Stimulated activated CD4-positive, alpha-beta T cell treated with anti-CD3 and anti-CD28 coated beads, Interleukin-15, amount 100 ng/mL, for 24 hours (primary cell): Measurements from ENCODE around the gene MYO15A.

ENCODE experiments used
- DNase-seq: peaks from one replicate; pipeline ENCODE4 v3.0.0-alpha.2; 2020

Gene MYO15A

DNA sequence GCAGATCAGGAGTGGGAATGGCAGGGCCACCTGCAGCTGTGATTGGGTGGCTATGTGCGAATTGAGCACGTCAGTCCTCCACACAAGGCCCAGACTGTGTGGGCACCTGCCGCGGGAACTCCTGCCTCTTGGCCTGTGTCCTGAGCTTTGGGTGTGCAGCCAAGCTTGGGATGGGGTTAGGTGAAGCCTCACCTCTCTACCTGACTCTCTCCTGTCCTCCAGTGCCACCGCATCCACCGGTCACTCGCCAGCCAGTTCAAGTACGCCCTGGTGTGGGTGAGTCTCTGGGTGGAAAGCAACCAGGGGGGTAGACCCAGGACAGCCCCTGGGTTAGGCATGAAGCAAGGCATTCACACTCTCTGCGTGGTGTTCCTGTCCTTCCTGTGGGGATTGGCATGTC lies 2.3 kb upstream of the MYO15A start:
- DNase-seq = no peak

DNA sequence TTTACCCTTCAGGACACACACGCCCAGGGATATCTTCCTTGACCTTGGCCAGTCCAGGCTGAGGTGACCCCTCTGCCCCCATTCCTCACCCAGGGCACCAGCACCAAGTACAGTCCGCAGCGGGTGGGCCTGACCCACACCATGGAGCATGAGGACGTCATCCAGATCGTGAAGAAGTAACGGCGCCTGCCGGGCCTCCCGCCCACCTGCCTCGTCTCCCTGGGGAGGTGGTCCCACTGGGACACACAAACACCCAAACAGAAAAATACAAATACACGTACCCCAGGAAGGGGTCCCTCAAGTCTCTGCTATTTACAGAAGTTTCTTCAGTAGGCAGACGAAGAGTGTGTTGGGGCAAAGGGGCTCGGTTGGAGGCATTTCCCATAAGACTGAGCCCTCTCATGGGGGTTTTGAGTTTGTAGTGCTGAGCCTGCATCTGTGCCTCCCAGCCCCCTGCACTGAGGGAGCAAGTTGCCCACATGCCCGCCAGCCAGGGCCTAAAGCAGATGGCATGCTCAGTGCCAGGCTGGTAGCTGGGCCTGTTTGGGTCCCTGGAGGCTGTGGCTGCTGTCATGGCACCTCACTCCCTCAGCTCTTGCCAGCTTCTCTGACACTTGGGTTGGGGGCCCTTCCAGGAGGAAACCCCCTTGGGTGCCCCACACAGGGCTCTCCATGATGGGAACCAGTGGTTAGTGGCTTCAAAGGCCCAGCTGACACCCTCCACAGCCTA lies 1.3 kb upstream of the MYO15A start:
- no peak for DNase-seq

DNA sequence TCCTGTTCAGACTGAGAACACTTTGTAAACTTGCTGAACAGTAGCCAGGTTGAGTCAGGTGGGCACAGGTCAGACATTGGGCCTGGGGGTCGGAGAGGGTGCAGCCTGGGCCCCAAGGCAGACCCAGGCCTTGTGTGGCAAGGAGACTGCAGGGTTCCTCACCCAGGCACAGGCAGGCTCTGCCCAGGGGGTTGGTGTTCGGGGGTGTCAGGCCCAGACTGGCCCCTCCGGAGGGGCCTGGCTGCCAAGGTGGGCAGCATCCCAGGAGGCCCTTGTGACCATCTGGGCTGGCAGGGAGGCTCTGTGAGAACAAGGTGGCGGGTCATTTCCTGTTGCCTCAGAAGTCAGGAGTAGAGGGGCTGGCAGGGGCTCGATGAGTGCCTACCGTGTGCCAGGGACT lies 585 bp upstream of the MYO15A start:
- no peak for DNase-seq

DNA sequence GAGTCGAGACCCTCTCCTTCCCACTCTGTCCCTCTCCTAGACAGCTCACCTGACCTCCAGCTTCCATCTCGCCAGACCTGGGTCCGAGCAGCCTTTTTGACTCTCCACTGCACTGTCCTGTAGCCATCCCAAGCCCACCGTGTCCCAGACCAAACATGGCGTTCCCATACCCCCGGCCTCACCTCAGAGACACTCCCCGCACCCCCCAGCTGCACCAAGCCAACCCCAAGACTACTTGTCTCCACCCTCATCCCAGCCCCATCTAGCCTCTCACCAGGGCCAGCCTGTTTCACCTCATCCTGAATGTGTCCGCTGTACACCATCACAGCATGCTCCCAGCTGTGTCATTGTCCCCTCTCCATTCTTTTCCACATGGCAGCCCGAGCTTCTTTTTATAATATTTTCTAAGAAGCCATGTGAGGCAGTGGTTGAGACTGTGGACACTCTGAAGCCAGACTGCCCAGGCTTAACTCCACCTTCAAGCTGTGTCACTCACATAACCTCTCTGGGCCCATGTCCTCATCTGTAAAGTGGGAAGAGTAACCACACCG lies 1.5 kb downstream of the MYO15A start:
- no peak for DNase-seq

DNA sequence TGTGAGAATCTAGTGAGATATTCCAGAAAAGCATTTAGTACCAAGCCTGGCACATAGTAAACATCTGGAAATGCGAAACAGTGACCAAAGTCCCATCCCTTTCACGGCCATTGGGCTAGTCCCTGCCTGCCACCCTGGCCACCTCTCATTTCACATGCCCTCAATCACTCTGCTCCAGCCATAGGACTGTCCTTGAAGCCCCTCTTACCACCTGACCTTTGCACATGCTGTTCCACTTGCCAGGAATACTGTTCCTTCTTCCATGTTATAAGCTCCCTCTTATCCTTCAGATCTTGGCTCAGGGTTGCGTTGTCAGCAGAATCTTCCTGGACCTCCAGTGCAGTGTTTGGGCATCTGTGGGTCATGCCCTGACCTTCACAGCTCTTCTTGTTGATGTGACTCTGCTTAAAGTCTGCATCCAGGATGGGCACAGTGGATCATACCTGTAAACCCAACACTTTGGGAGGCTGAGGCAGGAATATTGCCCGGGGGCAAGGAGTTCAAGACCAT lies 2.1 kb downstream of the MYO15A start:
- DNase-seq = no peak

DNA sequence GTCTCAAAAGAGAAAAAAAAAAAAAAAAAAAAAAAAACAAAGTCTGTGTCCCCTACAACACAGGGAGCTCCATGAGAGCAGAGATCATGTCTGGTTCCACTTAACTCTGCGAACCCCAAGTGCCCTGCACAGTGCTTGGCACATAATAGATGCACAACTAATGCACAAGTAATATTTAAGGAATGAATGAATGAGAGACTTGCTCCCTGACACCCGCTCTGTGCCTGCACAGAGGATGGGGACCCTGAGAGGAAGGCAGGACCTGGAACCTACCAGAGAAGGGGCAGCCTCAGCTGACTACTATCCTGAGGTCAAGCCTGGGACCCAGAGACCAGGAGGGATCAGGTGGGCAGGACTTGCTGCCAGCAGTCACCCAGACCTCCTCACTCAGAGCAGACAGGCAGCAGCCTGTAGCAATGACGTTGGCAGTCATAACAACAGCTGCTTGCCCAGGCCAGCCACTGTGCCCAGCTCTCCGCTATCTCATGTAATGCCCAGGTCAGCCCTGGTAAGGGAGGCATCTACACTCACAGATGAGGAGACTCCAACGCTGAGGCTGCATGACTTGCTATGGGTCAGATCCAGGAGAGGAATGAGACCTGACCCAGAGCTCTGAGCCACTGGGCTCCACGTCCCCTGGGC lies 2.9 kb downstream of the MYO15A start:
- DNase-seq = no peak

DNA sequence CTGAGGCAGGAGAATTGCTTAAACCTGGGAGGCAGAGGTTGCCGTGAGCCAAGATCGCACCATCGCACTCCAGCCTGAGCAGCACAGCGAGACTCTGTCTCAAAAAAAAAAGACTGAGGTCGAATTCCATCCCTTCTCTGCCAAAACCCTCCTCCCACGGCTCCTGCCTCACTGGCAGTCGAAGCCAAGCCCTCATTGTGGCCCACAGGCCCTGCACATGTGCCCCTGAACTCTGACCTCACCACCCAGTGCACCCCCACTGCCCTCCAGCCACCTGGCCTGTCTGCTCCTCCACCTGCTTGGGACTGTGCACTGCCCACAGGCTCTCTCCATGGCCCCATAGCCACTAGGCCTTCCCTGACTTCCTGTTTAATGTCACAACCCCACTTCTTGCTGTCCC lies 7.0 kb downstream of the MYO15A start:
- DNase-seq = no peak

DNA sequence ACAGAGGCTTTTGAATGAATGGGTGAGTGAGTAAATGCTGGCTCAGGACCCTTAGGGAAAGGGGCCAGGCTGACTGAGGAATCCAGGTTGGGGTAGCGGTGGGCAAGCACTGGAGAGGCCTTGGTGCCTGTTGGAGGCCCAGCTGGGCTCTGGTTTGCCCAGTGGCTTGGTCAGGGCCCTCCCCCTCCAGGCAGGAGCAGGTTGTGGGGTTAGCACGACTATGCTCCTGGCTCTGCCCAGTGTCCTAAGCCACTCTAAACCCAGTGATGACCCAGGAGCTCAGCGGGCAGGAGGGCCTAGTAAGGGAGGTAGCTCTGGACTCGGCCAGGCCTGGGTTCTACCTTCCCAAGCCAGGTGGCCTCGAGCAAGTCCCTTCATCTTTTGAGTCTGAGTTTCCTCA lies 7.5 kb downstream of the MYO15A start:
- DNase-seq = no peak

DNA sequence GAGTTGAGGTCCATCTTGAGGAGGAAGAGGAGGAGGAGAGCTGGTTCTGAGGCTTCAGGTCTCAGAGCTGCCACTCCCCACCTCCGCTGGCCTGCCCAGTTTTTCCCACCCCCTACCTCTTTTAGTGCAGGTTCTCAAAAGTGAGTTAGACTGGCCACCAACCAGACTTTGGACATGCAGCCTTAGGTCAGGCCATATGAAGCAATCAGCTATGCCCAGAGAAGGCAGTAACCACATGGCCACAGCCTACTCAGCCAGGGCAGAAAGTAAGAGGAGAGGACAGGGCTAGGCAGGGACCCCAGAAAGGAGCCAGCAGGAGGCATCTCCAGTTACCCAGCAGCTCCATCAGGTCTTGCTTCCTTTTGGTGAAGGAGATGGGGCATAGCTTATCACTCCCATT lies 9.0 kb downstream of the MYO15A start:
- DNase-seq = no peak

DNA sequence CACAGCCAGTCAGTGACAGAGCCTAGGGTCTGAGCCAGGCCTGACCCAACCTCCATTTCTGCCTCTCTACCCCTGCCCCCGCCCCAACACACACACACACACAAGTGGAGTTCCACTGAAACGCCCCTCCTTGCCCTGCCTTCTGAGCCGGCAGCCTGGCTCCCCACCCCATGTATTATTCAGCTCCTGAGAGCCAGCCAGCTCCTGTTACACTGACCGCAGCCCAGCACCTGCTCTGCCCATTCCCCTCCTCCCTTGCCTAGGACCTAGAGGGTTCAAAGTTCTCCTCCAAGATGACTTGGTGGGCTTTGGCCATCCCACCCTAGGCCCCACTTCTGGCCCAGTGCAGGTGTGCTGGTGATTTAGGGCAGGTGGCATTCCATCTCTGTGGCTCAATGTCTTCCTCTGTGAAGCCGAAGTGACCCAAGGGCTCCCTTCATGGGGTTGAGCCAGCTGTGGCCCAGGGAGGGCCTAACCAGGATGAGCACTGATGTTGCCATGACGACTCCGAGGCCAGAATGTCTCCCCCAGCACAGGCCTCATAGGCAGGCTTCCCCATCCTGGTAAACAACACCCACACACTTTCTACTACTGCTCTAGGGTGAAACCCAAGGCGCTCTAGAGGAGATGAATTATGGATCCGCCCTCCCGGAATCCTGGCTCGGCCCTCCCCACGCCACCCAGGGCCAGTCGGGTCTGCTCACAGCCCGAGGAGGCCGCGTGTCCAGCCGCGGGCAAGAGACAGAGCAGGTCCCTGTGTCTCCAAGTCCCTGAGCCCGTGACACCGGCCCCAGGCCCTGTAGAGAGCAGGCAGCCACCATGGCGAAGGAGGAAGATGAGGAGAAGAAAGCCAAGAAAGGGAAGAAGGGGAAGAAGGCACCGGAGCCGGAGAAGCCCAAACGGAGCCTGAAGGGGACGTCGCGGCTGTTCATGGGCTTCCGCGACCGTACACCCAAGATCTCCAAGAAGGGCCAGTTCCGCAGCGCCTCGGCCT lies 9.7 kb downstream of the MYO15A start:
- DNase-seq = no peak

DNA sequence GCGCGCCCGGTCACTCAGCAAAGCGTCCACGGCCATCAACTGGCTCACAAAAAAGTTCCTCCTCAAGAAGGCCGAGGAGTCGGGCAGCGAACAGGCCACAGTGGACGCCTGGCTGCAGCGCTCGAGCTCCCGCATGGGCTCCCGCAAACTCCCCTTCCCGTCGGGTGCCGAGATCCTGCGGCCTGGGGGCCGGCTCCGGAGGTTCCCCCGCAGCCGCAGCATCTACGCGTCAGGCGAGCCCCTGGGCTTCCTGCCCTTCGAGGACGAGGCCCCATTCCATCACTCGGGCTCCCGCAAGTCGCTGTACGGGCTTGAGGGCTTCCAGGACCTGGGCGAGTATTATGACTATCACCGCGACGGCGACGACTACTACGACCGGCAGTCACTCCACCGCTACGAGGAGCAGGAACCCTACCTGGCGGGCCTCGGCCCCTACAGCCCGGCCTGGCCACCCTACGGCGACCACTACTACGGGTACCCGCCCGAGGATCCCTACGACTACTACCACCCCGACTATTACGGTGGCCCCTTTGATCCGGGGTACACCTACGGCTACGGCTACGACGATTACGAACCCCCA lies 10.7 kb downstream of the MYO15A start:
- DNase-seq = no peak

DNA sequence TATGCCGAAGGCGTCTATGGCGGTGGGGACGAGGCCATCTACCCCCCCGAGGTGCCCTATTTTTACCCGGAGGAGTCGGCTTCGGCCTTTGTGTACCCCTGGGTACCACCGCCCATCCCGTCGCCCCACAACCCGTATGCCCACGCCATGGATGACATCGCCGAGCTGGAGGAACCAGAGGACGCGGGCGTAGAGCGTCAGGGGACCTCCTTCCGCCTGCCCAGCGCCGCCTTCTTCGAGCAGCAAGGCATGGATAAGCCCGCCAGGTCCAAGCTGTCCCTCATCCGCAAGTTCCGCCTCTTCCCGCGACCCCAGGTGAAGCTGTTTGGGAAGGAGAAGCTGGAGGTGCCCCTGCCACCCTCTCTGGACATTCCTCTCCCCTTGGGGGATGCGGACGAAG lies 11.4 kb downstream of the MYO15A start:
- DNase-seq = no peak

DNA sequence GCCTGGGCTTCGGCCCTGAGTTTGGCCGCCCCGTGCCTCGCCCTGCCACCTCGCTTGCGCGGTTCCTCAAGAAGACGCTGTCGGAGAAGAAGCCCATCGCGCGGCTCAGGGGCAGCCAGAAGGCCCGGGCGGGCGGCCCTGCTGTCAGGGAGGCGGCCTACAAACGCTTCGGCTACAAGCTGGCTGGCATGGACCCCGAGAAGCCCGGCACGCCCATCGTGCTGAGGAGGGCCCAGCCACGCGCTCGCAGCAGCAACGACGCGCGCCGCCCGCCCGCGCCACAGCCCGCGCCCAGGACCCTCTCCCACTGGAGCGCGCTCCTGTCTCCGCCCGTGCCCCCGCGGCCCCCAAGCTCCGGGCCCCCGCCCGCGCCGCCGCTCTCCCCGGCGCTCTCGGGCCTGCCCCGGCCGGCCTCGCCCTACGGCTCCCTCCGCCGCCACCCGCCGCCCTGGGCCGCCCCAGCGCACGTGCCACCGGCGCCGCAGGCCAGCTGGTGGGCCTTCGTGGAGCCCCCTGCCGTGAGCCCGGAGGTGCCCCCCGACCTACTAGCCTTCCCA lies 12.0 kb downstream of the MYO15A start:
- DNase-seq = no peak

DNA sequence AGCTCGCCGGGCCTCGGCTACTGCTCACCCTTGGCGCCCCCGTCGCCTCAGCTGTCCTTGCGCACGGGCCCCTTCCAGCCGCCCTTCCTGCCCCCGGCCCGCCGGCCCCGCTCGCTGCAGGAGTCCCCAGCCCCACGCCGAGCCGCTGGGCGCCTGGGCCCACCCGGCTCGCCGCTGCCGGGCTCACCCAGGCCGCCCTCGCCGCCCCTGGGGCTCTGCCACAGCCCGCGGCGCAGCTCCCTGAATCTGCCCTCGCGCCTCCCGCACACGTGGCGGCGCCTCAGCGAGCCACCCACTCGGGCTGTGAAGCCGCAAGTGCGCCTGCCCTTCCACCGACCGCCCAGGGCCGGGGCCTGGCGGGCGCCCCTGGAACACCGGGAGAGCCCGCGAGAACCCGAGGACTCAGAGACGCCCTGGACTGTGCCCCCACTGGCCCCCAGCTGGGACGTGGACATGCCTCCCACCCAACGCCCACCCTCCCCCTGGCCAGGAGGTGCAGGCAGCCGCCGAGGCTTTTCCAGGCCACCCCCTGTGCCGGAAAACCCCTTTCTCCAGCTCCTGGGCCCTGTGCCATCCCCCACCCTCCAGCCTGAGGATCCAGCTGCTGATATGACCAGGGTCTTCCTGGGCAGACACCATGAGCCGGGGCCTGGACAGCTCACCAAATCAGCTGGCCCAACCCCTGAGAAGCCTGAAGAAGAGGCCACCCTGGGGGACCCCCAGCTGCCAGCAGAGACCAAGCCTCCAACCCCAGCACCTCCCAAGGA lies 12.8 kb downstream of the MYO15A start:
- no peak for DNase-seq

DNA sequence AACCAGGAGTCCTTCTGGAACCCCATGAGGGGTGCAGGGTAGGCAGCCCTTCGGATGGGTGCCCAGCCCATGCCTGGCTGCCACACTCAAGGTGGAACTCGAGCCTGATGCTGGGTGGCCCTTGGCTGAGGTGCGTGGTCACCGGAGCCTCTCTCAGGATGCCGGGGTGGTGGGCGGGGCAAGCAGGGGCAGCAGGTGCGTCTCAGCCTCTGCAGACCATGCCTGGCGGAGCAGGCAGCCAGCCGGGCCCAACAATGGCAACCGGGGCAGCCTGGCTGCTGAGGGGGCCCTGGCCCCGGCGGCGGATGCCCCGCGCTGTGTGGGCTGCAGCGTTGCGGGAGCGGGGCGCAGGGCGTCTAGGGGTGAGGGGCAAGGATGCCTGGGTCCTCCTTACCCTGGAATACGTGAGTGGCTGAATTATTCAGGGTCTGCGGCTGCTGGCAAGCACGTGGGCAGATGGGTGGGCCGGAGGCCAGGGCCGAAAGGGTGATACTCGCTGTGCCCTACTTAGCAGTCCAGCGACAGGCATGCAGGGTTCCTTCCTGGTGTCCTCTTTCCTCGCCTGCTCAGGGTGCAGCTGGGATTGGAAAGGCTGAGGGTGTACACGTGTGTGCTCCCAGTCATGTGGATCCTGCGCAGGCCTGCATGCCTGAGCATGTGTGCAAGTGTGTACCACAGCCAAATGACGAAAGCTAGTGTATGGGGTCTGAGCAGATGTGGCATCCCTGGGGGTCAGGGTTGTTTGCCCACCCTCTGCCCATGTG lies 14.6 kb downstream of the MYO15A start:
- DNase-seq = no peak

DNA sequence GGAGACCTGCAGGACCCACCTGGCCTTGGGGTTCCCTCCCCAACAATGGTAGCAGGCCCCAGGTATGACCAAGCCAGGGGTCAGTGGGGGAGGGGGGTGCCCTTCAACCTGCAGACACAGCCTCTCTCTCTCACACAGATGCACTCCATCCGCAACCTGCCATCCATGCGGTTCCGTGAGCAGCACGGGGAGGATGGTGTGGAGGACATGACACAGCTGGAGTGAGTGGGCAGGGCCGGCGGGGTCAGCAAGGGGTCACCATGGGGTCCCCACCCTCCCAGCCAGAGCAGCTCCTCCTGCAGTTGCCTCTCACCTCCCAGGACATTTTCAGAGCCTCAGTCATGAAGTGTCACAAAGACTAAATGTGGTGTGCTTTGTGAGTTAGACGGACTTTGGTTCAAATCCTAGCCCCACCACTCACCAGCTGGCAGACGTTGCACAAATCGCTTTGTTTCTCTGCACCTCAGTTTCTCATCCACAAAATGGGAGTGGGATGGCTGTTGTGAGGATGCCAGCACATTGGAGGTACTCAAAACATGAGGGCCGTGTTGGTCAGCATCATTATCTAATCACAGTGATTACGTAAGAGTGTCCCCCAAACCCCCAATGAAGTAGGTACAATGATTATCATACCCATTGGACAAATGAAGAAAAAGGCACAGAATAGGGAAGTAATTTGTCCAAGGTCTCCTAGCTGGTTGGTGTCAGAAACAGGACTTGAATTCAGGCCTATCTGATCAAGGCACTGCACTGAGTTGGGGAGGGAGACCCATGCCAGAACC lies 16.0 kb downstream of the MYO15A start:
- no peak for DNase-seq

DNA sequence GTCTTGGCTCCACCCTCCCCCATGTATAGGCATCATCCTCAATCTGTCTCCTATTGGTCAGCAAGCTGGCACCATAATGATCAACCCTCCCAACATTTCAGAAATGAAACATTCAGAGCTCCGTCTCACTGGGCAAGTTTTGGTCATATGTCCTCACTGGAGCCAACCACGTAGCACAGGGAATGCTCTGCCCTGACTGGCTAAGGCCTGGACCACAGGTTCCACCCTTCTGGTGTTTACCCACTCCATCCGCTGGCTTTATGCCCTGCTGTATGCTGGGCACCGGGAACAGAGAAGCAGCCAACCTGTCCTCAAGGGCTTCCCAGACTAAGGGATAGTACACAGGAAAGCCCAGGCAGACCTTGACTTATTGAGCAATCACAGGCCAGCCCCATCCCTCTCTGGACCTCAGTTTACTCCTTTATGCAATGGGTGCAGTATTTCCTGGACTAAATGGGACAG lies 20.5 kb downstream of the MYO15A start:
- DNase-seq = no peak

DNA sequence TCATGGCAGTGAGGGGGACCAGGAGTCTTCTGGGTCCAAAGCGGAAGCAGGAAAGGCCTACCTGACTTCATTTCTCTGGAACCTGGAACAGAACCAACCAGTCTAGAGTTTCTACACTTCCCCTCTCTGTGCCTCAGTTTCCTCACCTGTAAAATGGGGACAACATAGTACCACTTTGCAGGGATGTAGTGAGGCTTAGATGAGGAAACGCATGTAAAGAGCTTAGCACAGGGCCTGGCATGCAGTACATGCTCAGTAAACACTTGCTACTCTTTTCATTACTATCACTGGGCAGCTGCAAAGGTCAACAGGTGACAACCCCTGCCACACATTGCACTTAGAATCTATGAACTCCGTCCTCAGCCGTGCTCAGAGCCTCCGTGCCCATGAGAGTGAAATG lies 24.2 kb downstream of the MYO15A start:
- DNase-seq = no peak

DNA sequence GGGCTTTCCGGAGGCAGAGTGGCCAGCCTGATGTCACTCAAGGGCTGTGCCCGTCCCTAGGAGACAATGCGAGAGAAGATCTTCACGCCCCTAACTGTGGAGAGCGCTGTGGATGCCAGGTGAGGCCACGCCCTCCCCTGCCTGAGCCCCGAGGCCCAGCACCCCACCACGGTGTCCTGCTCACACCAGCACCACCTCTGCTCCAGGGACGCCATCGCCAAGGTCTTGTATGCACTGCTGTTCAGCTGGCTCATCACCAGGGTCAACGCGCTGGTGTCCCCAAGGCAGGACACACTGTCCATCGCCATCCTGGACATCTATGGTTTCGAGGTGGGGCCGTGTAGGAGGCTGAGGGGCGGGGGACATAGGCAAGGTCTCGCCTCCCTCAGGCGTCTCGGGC lies 27.8 kb downstream of the MYO15A start:
- DNase-seq = no peak
